ENCODE data around the gene NRSN2.
A peak's percentile ranks its signal among the peaks of the same experiment; 100 is the strongest.
"Not testable (repeated sequence)": the region's sequence is repeated elsewhere in the genome, so short reads cannot be mapped to it uniquely, and the experiment has no call there.

Gene NRSN2

DNA sequence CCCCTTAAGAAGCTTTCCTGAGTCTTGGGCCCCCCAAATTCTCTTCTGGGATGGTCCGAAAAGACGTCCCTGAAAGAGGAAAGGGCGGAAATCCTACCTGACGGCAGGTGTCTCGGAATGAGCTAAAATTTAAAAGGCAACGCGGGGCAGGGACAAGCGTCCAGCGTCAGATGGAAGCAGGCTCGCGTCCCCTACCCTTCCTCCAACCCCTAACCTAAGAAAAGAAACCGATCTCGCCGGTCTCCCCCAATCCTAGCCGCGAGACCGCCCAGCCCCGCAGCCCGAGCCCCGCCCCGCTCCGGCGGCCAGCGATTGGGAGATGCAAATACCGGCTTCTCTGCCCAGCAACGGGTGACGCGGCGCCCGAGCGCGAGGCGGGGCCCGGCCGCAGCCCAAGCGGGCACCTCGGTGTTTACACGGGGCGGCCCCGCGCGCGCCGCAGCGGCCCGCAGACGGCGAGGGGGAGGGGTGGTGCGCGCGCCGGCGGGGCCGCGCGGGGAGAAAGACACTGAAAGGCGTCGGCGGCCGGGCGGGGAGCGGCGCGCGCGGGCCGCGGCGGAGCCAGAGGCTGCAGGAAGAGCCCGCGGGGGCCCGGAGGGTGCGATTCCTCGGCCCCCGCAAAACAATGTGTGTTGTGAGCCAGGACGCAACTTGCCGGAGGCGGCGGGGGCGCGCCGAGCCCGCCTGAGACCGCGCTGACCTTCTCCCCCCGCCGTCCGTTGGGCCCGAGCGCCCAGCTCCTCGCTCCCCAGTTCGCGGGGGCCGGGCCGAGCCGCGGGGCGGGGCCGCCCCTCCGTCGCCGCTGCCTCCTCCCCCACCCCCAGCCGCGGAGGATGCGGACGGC lies 21.6 kb upstream of the NRSN2 start, which contains the start of gene SOX12:
Gene SOX12 (plus strand): TSS at position 508 of the 844 bp plus-strand sequence. CDS start 373 bp downstream, outside the sequence.
- DNase-seq: peak; percentile 70

DNA sequence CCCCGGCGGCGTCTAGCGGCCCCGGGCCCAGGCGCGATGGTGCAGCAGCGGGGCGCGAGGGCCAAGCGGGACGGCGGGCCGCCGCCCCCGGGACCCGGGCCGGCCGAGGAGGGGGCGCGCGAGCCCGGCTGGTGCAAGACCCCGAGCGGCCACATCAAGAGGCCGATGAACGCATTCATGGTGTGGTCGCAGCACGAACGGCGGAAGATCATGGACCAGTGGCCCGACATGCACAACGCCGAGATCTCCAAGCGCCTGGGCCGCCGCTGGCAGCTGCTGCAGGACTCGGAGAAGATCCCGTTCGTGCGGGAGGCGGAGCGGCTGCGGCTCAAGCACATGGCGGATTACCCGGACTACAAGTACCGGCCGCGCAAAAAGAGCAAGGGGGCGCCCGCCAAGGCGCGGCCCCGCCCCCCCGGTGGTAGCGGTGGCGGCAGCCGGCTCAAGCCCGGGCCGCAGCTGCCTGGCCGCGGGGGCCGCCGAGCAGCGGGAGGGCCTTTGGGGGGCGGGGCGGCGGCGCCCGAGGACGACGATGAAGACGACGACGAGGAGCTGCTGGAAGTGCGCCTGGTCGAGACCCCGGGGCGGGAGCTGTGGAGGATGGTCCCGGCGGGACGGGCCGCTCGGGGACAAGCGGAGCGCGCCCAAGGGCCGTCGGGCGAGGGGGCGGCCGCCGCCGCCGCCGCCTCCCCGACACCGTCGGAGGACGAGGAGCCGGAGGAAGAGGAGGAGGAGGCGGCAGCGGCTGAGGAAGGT lies 20.8 kb upstream of the NRSN2 start:
- DNase-seq: peak; percentile 8

DNA sequence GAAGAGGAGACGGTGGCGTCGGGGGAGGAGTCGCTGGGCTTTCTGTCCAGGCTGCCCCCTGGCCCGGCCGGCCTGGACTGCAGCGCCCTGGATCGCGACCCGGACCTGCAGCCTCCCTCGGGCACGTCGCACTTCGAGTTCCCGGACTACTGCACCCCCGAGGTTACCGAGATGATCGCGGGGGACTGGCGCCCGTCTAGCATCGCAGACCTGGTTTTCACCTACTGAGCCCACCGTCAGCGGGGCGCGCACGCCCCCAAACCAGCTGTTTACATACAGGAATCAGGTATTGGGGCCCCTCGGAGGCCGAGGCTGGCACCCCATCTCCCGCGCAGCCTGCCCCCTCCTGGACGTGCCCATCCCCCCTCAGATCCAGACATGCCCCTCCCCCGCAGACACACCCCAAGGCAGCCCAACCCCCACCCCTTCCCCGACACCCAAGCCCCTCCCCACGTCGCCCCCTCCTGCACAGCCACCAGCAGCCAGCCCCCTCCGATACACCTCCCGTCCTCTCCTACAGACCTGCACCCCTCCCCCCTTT lies 20.2 kb upstream of the NRSN2 start:
- no peak for DNase-seq

DNA sequence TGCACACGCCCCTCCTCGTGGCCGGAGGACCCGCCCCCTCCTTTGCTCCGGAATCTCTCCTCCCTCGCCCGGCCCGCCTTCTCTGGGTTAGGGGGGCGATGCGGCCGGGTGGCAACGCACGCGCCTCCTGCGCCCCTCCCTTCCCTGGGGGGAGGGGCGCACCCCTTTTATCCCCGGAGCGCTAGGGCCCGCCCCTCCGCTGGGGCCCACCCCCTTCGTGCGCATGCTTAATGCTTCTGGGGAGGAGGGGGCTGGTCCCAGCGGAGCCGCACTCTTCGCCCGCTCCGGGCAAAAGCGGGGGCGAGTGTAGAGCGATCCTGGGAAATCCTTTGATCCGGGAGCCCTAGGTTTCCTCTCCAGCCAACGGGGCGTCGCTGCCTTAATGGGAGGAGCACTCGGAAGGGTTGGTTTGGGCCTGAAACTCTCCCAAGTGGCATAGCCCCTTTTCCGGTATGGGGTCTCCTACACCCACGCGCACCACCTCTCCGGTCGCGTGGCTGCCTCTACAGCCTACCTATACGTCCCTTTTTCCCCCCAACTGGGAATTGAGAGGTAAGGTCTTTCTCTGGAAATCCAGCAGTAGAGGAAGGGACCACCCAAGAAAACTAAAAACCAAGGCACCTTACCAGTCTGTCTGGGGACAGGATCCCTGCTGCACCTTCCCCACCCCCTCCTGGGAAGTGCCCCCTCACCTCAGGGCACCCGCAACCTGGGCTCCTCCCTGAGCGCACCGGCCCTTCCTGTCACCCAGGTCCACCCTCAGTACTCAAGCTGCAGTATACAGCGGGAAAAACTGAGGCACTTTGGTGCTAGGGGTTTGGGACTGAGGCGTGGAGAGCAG lies 19.5 kb upstream of the NRSN2 start:
- DNase-seq: peak; percentile 80

DNA sequence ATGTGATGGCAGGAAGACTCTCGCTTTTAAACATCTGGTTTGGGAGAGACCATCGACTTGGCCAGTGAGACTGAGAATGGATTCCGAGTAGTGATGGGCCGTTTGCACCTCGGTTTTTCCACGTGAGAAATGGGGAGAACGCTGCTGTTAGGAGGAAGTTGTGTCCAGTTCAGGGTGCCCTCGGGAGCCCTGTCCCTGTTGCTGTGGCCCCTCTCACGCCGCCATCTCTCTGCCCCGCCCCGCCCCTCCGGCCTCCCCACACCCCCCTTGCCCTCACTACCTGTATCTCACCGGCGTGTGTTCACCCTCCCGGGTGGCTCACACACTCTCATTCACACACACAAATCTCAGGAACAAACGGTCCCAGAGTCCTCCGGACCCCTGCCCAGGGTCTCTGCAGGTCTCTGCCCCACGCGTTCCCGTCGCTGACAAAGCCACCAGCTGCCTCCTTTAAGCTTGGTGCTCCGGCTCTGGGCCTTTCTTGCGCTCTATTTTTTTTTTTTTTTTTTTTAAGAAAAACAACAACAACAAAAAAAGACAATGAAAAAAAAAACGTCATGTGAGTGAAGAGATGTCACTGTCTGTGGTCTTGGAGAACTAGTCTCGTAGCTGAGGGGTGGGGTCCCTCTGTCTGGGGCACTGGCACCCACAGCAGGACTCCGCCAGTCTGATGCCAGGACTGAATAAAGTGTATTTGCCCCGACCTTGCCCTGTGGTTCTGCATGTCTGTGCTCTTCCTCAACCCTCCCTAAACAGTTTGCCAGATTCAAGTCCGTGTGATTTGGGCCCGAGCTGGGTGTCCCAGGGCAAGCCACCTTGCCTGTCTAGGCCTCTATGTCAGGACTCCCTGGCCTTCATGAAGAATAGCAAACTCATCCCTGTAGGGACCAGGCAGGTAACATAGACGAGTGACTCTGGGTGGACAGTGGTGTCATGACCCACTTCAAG lies 18.6 kb upstream of the NRSN2 start:
- no peak for DNase-seq

DNA sequence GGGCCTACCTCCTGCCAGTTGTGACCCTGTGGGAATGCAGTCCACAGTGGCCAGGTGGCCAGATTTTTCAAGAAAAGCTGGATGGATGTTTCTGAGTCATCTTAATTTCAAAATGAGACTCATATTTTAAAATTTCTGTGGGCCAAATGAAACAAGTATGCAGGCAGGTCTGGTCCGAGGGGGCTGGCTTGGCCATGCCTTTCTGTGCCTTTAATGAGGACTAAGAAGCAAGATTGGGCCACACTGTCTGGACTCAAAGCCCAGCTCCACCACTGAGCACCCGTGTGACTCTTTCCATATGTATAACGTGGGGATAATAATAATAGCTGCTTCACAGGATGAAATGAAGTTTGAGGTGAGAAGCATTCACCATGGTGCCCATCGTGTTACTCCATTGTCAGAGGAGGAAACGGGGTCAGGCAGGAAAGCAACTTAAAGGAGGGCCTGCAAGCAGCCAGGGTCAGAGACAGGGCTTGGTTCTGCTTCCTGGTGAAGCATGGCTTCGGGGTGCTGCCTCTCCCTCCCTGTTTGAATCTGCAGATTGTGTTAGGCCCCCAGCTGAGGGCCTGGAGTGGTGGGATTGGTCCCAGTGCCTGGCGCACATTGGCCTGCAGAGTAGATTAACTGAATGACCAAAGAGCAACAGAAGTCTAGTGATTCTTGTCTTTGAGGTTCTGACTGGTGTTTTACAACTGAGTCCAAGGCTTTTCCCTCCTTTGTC lies 17.8 kb upstream of the NRSN2 start:
- DNase-seq: no peak

DNA sequence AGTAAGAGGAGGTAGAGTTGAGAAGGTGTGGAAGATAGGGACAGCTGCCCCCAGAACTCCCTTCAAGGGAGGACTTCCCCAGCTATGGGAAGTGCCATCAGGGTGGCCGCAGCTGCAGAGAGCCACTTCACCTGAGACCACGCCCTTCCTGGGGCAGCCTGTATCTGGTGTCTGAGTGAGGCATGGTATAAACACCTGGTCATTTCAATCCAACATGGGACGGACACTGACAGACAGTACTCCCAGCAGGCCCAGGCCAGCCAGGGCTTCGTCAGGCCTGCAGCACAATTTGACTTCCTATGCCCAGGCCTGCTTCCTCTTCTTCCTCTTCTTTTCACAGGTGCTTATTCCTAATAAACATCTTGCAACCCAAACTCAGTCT lies 17.1 kb upstream of the NRSN2 start:
- DNase-seq: no peak

DNA sequence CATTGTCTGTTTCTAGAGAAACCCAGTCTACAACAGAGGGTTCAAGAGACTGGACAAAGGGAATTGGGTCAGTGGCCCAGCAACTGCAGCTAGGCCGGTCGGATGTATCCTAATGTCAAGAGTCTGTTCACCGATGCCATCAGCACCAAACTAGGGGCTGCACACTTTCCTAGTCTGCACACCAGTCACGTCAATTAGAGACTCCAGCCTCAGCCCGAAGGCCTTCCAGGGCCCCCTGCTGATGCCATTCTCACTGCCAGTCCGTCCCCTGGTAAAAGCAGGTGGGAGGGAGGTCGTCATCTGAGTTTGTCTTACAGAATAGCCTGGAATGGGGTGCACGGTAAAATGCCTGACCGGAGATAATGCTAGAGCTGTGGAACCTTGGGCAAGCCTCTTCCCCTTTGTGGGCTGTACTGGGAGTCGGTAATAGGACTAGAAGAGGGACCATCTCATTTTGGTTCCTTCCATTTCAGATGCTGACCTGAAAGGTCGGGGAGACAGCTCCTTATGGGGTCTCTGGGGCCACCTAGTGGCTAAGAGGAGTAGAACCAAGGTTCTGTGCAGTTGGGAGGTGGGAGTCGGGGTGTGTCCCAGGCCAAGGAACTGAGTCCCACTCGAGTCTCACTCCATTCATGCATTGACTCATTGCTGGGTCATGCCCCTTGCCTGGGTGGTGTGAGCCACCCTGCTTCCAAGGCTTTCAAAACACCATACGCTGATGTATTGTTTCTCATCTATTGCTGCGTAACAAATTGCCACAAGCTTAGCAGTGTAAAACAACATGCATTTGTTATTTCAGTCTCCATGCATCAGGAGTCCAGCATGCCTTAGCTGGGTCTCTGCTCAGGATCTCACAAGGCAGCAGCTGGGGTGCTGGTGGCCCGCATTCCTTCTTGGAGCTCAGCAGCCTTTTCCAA lies 16.4 kb upstream of the NRSN2 start:
- DNase-seq: peak; percentile 30

DNA sequence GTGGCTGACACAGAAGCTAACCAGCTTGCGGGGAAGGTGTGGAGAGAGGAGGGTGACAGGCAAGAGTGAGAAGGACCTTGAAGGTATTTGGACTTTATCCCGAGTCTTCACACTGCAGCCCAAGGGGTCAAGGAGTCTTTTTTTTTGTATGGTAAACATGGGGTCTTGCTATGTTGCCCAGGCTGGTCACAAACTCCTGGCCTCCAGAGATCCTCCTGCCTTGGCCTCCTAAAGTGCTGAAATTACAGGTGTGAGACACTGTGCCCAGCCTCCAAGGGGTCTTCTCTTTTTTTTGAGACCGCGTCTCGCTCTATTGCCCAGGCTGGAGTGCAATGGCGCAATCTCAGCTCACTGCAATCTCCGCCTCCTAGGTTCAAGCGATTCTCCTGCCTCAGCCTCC lies 12.3 kb upstream of the NRSN2 start:
- DNase-seq: no peak

DNA sequence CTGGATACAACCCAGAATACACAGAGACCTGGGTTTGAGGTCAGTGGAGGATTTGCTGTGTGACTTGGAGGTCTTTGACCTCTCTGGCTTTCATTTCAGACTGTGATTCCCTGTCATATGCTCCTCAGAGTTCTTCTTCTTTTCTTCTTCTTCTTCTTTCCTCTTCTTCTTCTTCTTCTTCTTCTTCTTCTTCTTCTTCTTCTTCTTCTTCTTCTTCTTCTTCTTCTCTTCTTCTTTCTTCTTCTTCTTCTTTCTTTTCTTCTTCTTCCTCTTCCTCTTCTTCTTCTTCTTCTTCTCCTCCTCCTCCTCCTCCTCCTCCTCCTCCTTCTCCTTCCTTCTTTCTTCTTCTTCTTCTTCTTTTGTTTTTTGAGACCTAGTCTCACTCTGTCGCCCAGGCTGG lies 10.9 kb upstream of the NRSN2 start:
- DNase-seq: not testable (repeated sequence)

DNA sequence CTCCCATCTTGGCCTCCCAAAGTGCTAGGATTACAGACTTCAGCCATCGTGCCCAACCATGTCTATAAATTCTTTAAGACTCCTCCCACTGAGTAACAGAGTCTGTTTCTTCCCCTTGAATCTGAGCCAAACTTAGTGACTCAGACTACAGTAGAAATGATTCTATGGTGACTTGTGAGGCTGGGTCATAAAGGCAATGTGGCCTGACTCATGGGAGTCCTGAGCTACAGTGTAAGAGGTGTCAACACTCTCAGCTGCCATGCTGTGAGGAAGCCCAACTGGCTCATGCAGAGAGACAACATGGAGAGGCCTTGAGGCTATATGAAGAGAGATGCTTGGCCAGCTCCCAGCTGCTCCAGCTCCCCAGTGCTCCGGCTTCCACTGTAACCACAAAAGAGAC lies 5.2 kb upstream of the NRSN2 start:
- no peak for DNase-seq

DNA sequence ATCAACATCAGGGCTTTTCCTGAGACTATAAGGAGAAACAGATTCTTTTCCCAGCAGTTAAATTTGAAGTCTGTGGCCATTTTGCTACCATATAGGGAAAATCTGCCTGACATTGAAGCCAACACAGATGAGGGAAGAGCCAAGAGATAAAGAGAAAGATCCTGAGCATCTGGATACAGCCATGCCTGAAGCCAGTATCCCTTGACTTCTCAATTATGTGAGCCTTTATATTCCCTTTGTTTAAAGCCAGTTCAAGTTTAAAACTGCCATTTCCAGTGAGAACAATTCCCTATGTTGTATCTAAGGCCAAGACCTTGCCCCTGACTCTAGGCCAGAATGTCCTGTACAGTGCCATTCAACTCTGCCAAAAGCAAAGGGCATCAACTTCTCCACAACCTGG lies 3.8 kb upstream of the NRSN2 start:
- DNase-seq: no peak

DNA sequence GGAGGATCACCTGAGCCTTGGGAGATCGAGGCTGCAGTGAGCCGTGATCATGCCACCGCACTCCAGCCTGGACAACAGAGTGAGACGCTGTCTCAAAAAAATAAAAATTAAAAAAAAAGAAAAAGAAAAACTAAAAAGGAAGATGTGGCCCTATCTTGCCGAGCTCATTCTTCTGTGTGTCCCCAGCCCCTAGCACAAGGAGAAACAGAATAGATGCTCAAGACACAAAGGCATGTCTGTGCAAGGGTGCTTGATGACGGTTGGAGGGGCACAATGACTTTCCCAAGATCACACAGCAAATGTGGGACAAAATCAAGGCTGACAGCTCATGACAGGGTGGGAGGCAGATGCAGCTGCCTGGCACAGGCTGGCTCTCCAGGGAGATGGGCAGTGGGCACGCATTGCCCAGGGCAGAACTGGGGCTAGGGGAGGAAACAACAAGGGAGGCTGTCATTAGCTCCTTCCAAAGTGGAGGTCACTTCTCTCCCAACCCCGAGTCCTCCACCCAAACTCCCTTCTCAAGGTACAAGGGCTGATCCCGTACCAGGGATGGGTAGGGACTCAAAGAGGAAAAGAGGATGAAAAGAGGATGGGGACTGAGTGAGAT lies 775 bp upstream of the NRSN2 start:
- DNase-seq: no peak

DNA sequence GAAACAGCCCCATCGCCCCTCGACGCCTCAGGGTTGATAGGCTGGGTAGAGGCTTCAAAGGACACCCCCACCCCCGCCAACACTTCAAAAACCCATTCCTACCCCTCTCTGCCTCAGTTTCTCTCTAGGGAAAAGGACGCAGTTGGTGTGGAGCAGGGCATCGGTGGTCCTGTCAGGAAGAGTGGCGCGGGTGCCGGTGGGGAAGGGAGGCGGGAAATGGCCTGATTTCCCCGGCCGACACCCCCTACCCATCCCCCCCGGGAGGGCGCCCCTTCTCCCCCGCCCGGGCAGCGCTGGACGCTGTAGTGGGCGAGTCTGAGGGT lies 367 bp downstream of the NRSN2 start:
- no peak for DNase-seq

DNA sequence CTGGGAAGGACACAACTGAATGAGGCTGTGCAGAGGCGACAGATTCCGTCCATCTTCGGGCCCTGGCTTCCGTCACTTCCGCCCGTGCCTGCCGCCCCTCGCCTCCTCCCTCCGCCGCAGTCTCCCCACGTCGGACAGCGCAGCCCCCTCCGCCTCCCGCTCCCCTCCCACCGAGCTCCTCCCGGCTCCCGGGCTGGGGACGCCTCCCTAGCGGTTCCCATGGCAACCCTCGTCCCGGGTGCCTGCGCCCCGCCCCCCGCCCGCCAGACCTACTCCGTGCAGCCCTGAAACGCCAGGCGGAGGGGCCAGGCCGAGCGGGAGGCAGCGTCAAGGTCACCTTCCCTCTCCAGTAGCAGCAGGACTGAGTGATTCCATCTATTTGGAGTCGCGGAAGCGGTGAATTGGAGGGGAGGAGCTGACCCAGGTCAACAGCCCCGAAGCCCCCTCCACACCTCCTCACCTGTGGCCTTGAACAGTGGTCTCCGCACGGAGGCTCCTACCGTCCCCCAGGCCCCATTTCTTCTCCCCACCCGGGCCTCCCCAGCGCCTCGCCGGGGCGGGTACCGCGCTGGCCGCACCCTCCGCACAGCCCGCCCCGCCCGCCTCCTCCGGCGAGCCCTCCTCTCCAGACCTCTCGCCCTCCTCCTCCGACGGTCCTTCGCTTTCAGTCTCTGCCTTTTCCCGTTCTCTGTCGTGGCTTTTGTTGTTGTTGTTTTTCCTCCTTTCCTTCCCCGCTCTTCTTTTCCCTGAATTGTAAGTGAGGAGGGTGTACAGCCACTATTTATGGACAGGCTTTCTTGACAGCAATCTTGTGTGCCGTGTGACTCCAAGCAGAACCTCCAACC lies 951 bp downstream of the NRSN2 start:
- DNase-seq: peak; percentile 87

DNA sequence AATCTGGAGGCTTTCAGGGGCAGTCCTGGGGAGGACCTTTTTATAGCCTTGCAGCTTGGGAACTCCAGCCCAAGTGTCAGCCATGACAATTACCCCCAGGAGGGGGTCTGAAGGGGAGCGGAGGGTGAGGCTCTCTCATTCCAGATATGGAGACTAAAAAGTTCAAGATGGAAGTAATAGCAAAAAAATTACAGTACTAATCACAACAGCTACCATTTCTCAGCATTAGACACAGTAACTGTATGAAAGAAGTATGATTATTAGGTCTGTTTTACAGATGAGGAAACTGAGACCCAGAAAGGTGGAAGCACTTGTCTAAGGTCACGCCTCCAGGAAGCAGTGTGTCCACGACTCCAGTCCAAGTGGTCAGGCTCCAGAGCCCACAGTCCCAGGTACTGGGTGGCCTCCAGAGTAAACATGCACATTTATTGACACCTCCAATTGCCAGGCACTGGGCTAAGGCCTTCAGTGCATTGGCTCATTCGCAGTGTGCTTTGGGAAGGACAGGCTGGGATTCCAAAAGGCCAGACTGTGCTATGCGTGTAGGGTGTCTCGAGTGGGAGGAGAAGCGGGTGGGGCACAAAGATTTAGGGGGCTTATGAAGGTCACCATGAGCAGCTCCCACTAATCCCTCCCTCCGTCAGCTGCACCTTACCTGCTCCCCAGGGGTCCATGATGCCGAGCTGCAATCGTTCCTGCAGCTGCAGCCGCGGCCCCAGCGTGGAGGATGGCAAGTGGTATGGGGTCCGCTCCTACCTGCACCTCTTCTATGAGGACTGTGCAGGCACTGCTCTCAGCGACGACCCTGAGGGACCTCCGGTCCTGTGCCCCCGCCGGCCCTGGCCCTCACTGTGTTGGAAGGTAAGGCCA lies 2.3 kb downstream of the NRSN2 start:
- no peak for DNase-seq

DNA sequence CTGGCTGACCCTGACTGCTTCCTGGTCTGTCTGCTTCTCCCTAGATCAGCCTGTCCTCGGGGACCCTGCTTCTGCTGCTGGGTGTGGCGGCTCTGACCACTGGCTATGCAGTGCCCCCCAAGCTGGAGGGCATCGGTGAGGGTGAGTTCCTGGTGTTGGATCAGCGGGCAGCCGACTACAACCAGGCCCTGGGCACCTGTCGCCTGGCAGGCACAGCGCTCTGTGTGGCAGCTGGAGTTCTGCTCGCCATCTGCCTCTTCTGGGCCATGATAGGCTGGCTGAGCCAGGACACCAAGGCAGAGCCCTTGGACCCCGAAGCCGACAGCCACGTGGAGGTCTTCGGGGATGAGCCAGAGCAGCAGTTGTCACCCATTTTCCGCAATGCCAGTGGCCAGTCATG lies 6.3 kb downstream of the NRSN2 start:
- DNase-seq: no peak
